Lower leg skin (tissue), 3 donors: ENCODE data around the gene SNX5.

Experiments used
- POLR2A ChIP-seq, 2 donors: fragments of 450-650 bp; IDR thresholded peaks; one replicate each; pipeline ENCODE4 v1.6.1; 2016 to 2017; ENCODE audit warnings: antibody characterized with exemption in 2 of 2, mild to moderate bottlenecking in 1 of 2, moderate library complexity in 1 of 2
- TF ChIP-seq, protein P1 (sequence below), 3 donors: fragments of 450-650 bp; IDR thresholded peaks; one replicate each; pipeline ENCODE4 v1.5.1; 2016; ENCODE audit warnings: antibody characterized with exemption in 3 of 3, mild to moderate bottlenecking in 3 of 3, moderate library complexity in 2 of 3

DNA sequence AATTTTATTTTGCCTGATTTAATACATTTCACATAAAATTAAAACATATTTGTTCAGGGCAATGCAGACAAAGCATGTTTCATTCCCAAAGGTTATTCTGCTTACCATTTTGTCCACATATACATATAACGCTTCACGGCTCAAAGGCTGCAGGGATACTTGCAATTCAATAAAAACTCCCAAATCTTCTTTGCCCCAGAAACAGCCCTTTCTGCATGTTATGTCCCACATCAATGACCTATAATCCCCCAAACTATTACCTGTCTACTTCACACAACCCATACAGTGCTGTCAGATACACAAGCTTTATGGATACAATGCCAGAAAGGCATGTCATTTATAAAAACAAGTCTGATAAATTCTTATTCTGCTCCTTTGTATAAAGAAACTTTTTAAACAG is 20.2 kb downstream of the SNX5 start:
- TF ChIP-seq, protein P1, sequence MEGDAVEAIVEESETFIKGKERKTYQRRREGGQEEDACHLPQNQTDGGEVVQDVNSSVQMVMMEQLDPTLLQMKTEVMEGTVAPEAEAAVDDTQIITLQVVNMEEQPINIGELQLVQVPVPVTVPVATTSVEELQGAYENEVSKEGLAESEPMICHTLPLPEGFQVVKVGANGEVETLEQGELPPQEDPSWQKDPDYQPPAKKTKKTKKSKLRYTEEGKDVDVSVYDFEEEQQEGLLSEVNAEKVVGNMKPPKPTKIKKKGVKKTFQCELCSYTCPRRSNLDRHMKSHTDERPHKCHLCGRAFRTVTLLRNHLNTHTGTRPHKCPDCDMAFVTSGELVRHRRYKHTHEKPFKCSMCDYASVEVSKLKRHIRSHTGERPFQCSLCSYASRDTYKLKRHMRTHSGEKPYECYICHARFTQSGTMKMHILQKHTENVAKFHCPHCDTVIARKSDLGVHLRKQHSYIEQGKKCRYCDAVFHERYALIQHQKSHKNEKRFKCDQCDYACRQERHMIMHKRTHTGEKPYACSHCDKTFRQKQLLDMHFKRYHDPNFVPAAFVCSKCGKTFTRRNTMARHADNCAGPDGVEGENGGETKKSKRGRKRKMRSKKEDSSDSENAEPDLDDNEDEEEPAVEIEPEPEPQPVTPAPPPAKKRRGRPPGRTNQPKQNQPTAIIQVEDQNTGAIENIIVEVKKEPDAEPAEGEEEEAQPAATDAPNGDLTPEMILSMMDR (IDR thresholded peaks at IDR 0.05), result no peak
- TF ChIP-seq POLR2A (IDR thresholded peaks at IDR 0.05), result no peak
